EH (cell line): ENCODE results near the gene RAB11FIP3.
A peak's percentile ranks its signal among the peaks of the same experiment; 100 is the strongest.

Source experiments
- DNase-seq: peaks from one replicate; pipeline ENCODE4 v3.0.0-alpha.2; 2015; ENCODE audit warnings: low read depth

Gene RAB11FIP3

DNA sequence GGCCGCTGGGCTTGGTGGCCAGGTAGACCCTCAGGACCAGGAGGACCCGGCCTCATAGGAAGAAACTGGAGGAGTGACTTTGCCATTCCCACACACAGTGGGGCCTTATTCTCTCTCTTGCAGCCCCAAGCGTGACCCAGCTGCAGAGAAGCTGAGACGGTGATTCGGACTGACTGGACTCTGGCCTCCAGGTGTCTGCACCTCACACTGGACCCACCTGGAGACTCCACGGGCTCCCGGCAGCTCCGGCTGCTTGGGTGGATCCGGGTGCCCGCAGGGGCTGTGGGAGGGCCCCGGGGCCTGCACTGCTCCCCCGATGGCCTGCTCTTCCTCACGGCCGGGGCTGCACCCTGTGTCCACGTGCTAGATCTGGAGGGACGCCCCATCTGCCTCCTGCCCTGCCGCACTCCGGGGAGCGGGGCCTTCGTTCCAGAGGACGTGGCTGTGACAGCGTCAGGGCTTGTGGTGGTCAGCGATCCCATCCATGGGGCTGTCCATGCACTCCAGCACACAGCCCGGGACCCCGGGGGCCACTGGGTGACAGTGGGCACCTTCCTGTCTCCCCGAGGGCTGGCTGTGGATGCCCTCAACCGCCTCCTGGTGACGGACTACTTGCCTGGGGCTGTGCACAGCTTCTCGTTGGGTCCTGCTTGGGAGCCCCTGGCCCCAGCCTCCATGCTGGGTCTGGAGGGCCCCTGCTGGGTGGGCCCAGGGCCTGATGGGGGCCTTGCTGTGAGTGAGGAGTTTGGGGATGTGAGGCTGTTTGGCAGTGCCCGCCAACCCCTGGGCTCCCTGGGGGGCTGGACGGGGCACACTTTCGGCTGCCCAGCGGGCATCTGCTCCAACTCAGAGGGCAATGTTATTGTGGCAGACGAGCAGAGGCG is 142.2 kb downstream of the RAB11FIP3 start:
- no peak for DNase-seq

DNA sequence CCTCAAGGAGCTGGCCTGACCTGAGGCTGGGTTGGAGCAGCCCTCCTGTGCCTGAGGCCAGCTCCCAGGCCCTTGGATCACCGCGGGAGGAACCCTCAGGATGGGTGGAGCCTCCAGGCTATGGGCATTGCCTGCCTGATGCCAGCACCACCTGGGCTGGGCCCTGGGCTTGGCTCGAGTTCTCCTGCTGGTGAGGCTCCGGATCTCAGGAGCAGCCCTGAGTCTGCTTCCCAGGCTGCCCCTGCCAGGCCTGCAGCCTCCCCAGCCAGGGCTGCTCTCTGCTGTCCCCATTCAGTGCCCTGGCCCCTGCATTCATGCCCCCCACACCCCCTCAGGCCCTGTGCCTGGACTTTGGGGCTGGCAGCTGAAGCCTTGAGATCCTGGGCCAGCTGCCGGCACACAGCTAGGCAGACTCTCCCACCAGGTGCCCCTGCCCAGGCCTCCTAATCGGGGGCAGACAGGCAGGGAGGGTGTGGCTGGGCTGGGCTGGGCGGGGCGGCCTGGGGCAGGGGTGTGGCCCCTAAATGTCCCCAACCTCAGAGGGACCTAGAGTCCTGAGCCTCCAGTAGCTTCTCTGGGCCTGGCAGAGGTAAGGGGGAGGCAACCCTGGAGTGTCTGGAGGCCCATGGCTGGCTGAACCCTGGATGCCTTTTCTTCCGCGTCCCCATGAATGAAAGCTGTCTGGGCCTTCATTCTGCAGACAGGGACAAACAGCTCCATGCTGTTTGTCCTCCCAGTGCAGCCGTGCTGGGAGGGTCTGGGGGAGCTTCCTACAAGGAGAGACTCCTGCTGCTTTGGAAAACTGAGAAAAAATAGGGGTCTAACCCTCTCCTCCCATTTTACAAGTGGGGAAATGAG is 143.2 kb downstream of the RAB11FIP3 start:
- no peak for DNase-seq

DNA sequence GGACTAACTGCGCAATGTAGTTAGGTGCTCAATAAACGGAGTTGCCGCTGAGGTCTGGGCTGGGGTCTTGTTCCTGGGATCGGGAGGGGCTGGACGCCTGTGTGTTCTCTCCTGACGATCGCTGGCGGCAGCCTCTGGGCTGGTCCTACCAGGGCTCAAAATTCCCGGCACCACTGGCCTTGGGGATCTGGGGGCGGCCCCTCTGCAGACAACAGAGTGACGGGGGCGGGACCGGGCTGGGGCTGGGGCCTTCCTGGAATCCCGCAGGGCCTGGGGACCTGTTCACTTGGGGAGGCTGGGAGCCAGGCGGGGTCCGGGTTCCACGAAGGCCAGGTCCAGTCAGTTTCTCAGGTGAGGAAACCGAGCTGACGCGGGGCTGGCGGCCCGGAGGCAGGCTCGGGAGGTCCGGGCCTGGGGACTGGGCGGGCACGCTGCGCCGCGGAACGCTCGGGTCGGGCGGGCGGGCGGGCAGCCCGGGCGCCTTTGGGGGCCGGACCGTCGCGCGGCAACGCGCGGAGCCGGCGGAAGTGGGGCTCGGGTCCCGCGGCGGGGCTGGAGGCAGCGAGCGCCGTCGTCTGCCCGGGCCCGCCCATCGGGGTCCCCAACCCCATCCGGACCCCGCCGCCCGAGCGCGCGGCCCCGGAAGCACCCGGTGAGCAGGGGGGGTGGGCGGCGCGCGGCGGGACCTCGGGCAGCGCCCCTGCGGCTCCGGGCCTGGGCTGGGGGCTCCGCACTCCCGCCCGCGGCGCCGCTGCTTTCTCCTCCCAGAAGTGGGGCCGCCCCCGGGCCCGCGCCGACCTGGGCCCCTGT is 144.2 kb downstream of the RAB11FIP3 start, which contains the start of gene PIGQ:
Gene PIGQ (plus strand): TSS at position 524 of the 810 bp plus-strand sequence. CDS start 4,107 bp downstream, outside the sequence.
- DNase-seq = peak; percentile 72
